Measurements from ENCODE around the gene COL11A2. TPM values are rescaled to one million over a fixed set of nuclear protein-coding genes. Genes with fewer than 3 reads are reported as not detected.

The COL11A2 gene
- total RNA-seq, 1 experiment from 2014 or later: 7.6 TPM

DNA sequence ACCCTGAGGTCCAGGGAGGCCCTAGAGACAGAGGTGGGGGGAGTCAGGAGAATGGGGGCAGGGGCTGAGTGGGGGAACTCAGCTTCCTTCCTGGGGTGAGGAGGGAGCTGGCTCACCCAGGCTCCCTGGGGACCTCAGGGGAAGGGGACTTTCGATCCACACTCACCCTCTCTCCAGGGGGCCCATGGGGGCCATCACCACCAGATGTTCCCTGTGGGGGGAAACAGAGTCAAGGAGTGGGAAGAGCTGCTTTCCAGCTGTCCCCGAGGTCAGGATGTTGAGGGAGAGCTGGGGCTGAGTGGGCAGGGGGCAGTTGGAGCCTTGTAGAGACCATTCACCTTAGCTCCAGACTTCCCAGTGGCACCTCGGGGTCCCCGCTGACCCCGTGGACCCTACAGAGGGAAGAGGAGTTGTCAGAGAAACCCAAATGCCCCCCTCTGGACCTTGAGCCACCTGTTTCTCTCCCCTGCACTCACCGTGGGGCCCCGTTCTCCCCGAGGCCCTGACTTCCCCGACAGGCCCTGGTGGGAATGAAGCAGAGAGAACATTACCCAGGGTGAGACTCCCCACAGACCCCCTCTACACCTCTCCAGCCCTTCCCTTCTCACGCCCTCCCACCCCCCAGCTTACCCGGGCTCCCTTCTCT is 18.6 kb downstream of the COL11A2 start:
- no peak overlapping the region for H3K4me2 ChIP-seq (ENCODE audit: low read length)
- no peak overlapping the region for H2AFZ ChIP-seq (ENCODE audit: low read depth, low read length, poor library complexity, severe bottlenecking)
- H3K4me1 ChIP-seq (ENCODE audit: control insufficient read depth in 1 of 2, insufficient read depth in 2 of 2, low read length in 2 of 2): no peaks in the 10 kb centered on the region
- no peak overlapping the region for H3K9ac ChIP-seq (ENCODE audit: low read length)
- H4K20me1 ChIP-seq (ENCODE audit: insufficient read depth): no peaks in the 10 kb centered on the region
- H3K27ac ChIP-seq (ENCODE audit: low read depth, low read length): no peak overlapping the region
- no peak overlapping the region for H3K4me3 ChIP-seq (replicated peaks in 1 of 2; ENCODE audit: low read depth in 1 of 2, low read length in 2 of 2)
- ChIA-PET POLR2A (no interaction called here), RAD21 (ENCODE audit: low non-redundant PET in 1 of 2, low total read pairs in 2 of 2, uncharacterized antibody in 2 of 2, unreplicated experiment in 2 of 2) (no interaction called here), CTCF (no interaction called here)
- no peaks in the 10 kb centered on the region for H3K79me2 ChIP-seq (ENCODE audit: insufficient read depth, low read length)
- H3K9me3 ChIP-seq (ENCODE audit: control insufficient read depth in 1 of 2, insufficient read depth in 1 of 2, low read depth in 1 of 2, low read length in 2 of 2): no peaks in the 10 kb centered on the region
- ATAC-seq (no peak), DNase-seq (ENCODE audit: low read depth, low spot score) (no peak)
- no peaks in the 10 kb centered on the region for H3K36me3 ChIP-seq (ENCODE audit: control insufficient read depth in 1 of 2, insufficient read depth in 2 of 2, low read length in 2 of 2)
- TF ChIP-seq EZH2phosphoT487 (IDR thresholded peaks at IDR 0.05; ENCODE audit: borderline replicate concordance) (no peak), EGR1 (IDR thresholded peaks at IDR 0.05; ENCODE audit: low read depth) (no peak), CEBPB (IDR thresholded peaks at IDR 0.05; ENCODE audit: low read depth) (no peak), POLR2A (IDR thresholded peaks at IDR 0.05; ENCODE audit: borderline replicate concordance, extremely low read depth, insufficient read depth, insufficient read length) (no peak)
- H3K27me3 ChIP-seq (ENCODE audit: insufficient read depth, low read length): no peaks in the 10 kb centered on the region
- intact Hi-C loops (cut with micrococcal nuclease): no loop called here
- BruUV-seq (replicated peaks): no TSS peak
- no peaks in the 10 kb centered on the region for H3K9me2 ChIP-seq (ENCODE audit: insufficient read depth)

DNA sequence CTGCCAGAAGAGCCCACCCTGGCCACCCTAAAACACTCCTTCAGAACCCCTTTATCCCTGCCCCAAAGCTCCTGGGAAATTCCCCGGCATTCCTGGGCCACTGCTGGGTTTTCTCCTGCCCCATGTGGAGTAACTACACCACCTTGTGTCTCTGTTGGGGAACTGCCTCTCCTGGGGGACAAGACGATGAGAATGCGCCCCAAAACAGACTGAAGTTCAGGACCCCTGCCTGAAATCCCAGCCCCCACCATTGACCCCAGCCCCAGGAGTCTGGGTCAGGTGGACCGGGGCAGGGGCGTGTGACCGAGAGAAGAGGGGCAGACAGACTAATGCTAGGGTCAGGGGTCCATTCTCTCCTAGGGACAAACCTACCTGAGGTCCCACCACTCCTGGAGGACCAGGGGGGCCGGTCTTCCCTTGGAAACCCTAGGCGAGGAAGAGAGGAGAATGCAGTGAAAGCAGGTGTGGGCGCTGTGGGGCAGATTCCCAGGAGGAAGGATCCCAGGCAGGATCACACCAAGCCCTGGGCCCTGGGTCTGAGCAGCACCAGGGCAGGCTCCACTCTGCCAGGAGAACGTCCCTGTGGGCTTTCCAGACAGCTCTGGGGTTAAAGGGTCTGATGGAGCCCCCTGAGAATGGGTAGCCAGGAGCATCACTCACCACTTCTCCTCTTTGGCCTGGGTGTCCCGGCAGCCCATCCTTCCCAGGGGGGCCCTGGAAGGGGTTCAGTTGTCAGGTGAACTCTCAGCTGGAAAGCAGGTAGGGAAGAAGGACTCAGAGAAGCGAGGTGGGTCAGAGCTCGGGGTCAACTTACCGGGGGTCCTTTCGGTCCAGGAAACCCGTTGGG is 19.4 kb downstream of the COL11A2 start:
- TF ChIP-seq EGR1 (IDR thresholded peaks at IDR 0.05; ENCODE audit: low read depth): no peak
- no peak for TF ChIP-seq POLR2A (IDR thresholded peaks at IDR 0.05; ENCODE audit: borderline replicate concordance, extremely low read depth, insufficient read depth, insufficient read length)
- TF ChIP-seq EZH2phosphoT487 (IDR thresholded peaks at IDR 0.05; ENCODE audit: borderline replicate concordance): no peak
- TF ChIP-seq, protein P1, sequence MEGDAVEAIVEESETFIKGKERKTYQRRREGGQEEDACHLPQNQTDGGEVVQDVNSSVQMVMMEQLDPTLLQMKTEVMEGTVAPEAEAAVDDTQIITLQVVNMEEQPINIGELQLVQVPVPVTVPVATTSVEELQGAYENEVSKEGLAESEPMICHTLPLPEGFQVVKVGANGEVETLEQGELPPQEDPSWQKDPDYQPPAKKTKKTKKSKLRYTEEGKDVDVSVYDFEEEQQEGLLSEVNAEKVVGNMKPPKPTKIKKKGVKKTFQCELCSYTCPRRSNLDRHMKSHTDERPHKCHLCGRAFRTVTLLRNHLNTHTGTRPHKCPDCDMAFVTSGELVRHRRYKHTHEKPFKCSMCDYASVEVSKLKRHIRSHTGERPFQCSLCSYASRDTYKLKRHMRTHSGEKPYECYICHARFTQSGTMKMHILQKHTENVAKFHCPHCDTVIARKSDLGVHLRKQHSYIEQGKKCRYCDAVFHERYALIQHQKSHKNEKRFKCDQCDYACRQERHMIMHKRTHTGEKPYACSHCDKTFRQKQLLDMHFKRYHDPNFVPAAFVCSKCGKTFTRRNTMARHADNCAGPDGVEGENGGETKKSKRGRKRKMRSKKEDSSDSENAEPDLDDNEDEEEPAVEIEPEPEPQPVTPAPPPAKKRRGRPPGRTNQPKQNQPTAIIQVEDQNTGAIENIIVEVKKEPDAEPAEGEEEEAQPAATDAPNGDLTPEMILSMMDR (IDR thresholded peaks at IDR 0.05 in 2 of 3, conservative IDR thresholded peaks at IDR 0.05 in 1 of 3; ENCODE audit: borderline replicate concordance in 1 of 3, insufficient read depth in 1 of 3, low read depth in 2 of 3, low read length in 2 of 3): peak; percentile 58 to 66 (median 66)
- TF ChIP-seq, protein P2, sequence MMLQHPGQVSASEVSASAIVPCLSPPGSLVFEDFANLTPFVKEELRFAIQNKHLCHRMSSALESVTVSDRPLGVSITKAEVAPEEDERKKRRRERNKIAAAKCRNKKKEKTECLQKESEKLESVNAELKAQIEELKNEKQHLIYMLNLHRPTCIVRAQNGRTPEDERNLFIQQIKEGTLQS (IDR thresholded peaks at IDR 0.05): no peak
- no peak overlapping the region for H3K4me3 ChIP-seq (replicated peaks in 1 of 2; ENCODE audit: low read depth in 1 of 2, low read length in 2 of 2)
- no peaks in the 10 kb centered on the region for H4K20me1 ChIP-seq (ENCODE audit: insufficient read depth)
- POLR2A ChIA-PET: interaction anchor here (0.6 kb wide), 1 partner anchor 1461 kb away, joined by 3 read pairs; no protein-coding TSS in a partner anchor
- H3K4me2 ChIP-seq (ENCODE audit: low read length): no peak overlapping the region
- H3K27me3 ChIP-seq (ENCODE audit: insufficient read depth, low read length): no peaks in the 10 kb centered on the region
- peak; percentile 13 for DNase-seq (ENCODE audit: low read depth, low spot score)
- no peaks in the 10 kb centered on the region for H3K9me3 ChIP-seq (ENCODE audit: control insufficient read depth in 1 of 2, insufficient read depth in 1 of 2, low read depth in 1 of 2, low read length in 2 of 2)
- CTCF ChIA-PET: interaction anchor here (0.5 to 1.1 kb wide), 5 partner anchors 24 to 158 kb away, joined by 3 to 4 read pairs (median 3); no protein-coding TSS in a partner anchor
- BruUV-seq (replicated peaks): no TSS peak
- no peak overlapping the region for H2AFZ ChIP-seq (ENCODE audit: low read depth, low read length, poor library complexity, severe bottlenecking)
- no peaks in the 10 kb centered on the region for H3K4me1 ChIP-seq (ENCODE audit: control insufficient read depth in 1 of 2, insufficient read depth in 2 of 2, low read length in 2 of 2)
- no peak overlapping the region for H3K9ac ChIP-seq (ENCODE audit: low read length)
- ATAC-seq: peak; percentile 51; the same call in 1 of the 2 replicates
- no peak overlapping the region for H3K27ac ChIP-seq (ENCODE audit: low read depth, low read length)
- RAD21 ChIA-PET (ENCODE audit: low non-redundant PET in 1 of 2, low total read pairs in 2 of 2, uncharacterized antibody in 2 of 2, unreplicated experiment in 2 of 2): no interaction called here
- intact Hi-C loops (cut with micrococcal nuclease): no loop called here
- H3K36me3 ChIP-seq (ENCODE audit: control insufficient read depth in 1 of 2, insufficient read depth in 2 of 2, low read length in 2 of 2): no peaks in the 10 kb centered on the region
- no peaks in the 10 kb centered on the region for H3K9me2 ChIP-seq (ENCODE audit: insufficient read depth)
- H3K79me2 ChIP-seq (ENCODE audit: insufficient read depth, low read length): no peaks in the 10 kb centered on the region
